Tibial nerve (tissue), 4 donors: ENCODE data around the gene CDH6. TPM values are rescaled to one million over a fixed set of nuclear protein-coding genes. Genes with fewer than 3 reads are reported as not detected.
A peak's percentile ranks its signal among the peaks of the same experiment; 100 is the strongest.

Experiments
- DNase-seq, 2 donors: peaks; one replicate each; pipeline ENCODE4 v3.0.0-alpha.2; 2019; ENCODE audit warnings: low spot score in 2 of 2
- H3K27ac ChIP-seq, 4 donors: fragments of 200-600 bp; sonication (generic) in 3 of 4; one replicate each; pipeline ENCODE4 v1.5.1; 2017 to 2019; ENCODE audit warnings: mild to moderate bottlenecking in 1 of 4
- H3K27me3 ChIP-seq, 2 donors: fragments of 200-600 bp; sonication (generic) in 1 of 2; one replicate each; pipeline versions ENCODE4 v1.5.1 to v1.6.0; 2017 to 2019
- H3K36me3 ChIP-seq, 3 donors: fragments of 200-600 bp; sonication (generic); one replicate each; pipeline ENCODE4 v1.5.1; 2018 to 2019
- H3K4me1 ChIP-seq, 4 donors: fragments of 200-600 bp; sonication (generic) in 3 of 4; one replicate each; pipeline ENCODE4 v1.5.1; 2017 to 2019
- H3K4me3 ChIP-seq, 4 donors: fragments of 200-600 bp; sonication (generic) in 3 of 4; one replicate each; pipeline ENCODE4 v1.5.1; 2017 to 2019; ENCODE audit warnings: mild to moderate bottlenecking in 1 of 4, moderate library complexity in 1 of 4
- H3K9me3 ChIP-seq, 4 donors: fragments of 200-600 bp; sonication (generic) in 3 of 4; one replicate each; pipeline ENCODE4 v1.5.1; 2017 to 2019
- CTCF ChIP-seq, 5 experiments: fragments of 200-600 bp in 3 of 5; fragments of 450-650 bp in 2 of 5; sonication (generic) in 3 of 5; IDR thresholded peaks; one replicate each; pipeline ENCODE4 v1.5.1; 2016 to 2019; ENCODE audit warnings: antibody characterized with exemption in 5 of 5, mild to moderate bottlenecking in 3 of 5, moderate library complexity in 2 of 5
- EP300 ChIP-seq, 2 donors: sonication (generic); formaldehyde crosslinking; IDR thresholded peaks; one replicate each; pipeline ENCODE4 v1.6.1; 2017; ENCODE audit warnings: antibody characterized with exemption in 2 of 2, mild to moderate bottlenecking in 1 of 2
- POLR2A ChIP-seq, 2 donors: fragments of 450-650 bp; IDR thresholded peaks; one replicate each; pipeline ENCODE4 v1.6.1; 2017; ENCODE audit warnings: antibody characterized with exemption in 2 of 2, mild to moderate bottlenecking in 2 of 2, moderate library complexity in 2 of 2
- WGBS, 2 donors: methylation state at CpG; one replicate each; pipeline ENCODE4 v1.1.5; 2018; 5-methylcytosine and 5-hydroxymethylcytosine counted together
- total RNA-seq, 4 donors: library from RNA; depleted of rRNA; stranded (reverse); fragments of >200 nt; gene quantifications; one replicate each; pipeline ENCODE4 v1.1.0, GENCODE V29; 2016

Gene CDH6
- total RNA-seq, 4 donors from 2014 or later = 10.8 to 23.9 (median 17.5) TPM

GRCh38 chr5:31209334-31209733 lies 15.8 kb downstream of the CDH6 start:
- DNase-seq = no peak

GRCh38 chr5:31211098-31211497 lies 17.6 kb downstream of the CDH6 start:
- Histone ChIP-seq H3K27ac (peak overlapping the region in 1 of 4 donors; percentile 69), H3K4me3 (no peak overlapping the region), H3K36me3 (no peaks in the 10 kb centered on the region), H3K27me3 (no peaks in the 10 kb centered on the region), H3K4me1 (peaks cover 0 to 23% (median 4%) of the 10 kb centered on the region in 4 donors), H3K9me3 (no peaks in the 10 kb centered on the region)
- DNase-seq = no peak
- TF ChIP-seq CTCF (IDR thresholded peaks at IDR 0.05) (no peak), EP300 (IDR thresholded peaks at IDR 0.05) (no peak), POLR2A (IDR thresholded peaks at IDR 0.05) (no peak)

More at GRCh38 chr5:31209334-31209733, 15.8 kb downstream of the CDH6 start:
- Histone ChIP-seq H3K4me1 (peaks cover 0 to 23% (median 1%) of the 10 kb centered on the region in 4 donors), H3K27me3 (no peaks in the 10 kb centered on the region), H3K27ac (peak overlapping the region in 1 of 4 donors; percentile 33), H3K9me3 (no peaks in the 10 kb centered on the region), H3K4me3 (no peak overlapping the region), H3K36me3 (no peaks in the 10 kb centered on the region)
- WGBS, 2 donors = 25 to 30% methylated on average over 3 of the region's 3 CpGs
- TF ChIP-seq CTCF (IDR thresholded peaks at IDR 0.05) (no peak), POLR2A (IDR thresholded peaks at IDR 0.05) (no peak)

GRCh38 chr5:31213257-31213656 lies 19.8 kb downstream of the CDH6 start:
- H3K27ac ChIP-seq = peak overlapping the region in 3 of 4 donors; percentile 15 to 80 (median 53)
- WGBS, 2 donors = 38 to 54% methylated on average over 4 of the region's 4 CpGs
- H3K27me3 ChIP-seq = no peaks in the 10 kb centered on the region
- TF ChIP-seq CTCF (IDR thresholded peaks at IDR 0.05) (no peak), POLR2A (IDR thresholded peaks at IDR 0.05) (no peak), EP300 (IDR thresholded peaks at IDR 0.05) (no peak)
- no peaks in the 10 kb centered on the region for H3K9me3 ChIP-seq
- H3K4me1 ChIP-seq = peaks cover 0 to 17% (median 4%) of the 10 kb centered on the region in 4 donors
- no peak for DNase-seq
- H3K4me3 ChIP-seq = peak overlapping the region in 1 of 4 donors; percentile 16
- H3K36me3 ChIP-seq = no peaks in the 10 kb centered on the region

- 18 to 21% methylated on average over 6 of the region's 6 CpGs for WGBS, 2 donors
- peaks cover 0 to 17% (median 4%) of the 10 kb centered on the region in 4 donors for H3K4me1 ChIP-seq
These were observed 20.2 kb downstream of the CDH6 start for GRCh38 chr5:31213705-31214121.

GRCh38 chr5:31214229-31214628 lies 20.7 kb downstream of the CDH6 start:
- no peak overlapping the region for H3K4me3 ChIP-seq
- H3K36me3 ChIP-seq = no peaks in the 10 kb centered on the region
- H3K27me3 ChIP-seq = no peaks in the 10 kb centered on the region
- peaks cover 0 to 17% (median 4%) of the 10 kb centered on the region in 4 donors for H3K4me1 ChIP-seq
- peak overlapping the region in 2 of 4 donors; percentile 53 to 80 for H3K27ac ChIP-seq
- H3K9me3 ChIP-seq = no peaks in the 10 kb centered on the region
- WGBS, 2 donors = 25 to 33% methylated on average over 3 of the region's 3 CpGs
- no peak for DNase-seq
- TF ChIP-seq POLR2A (IDR thresholded peaks at IDR 0.05) (no peak), EP300 (IDR thresholded peaks at IDR 0.05) (no peak), CTCF (IDR thresholded peaks at IDR 0.05) (no peak)

More at GRCh38 chr5:31213705-31214121, 20.2 kb downstream of the CDH6 start:
- no peaks in the 10 kb centered on the region for H3K27me3 ChIP-seq
- DNase-seq = no peak
- TF ChIP-seq EP300 (IDR thresholded peaks at IDR 0.05) = no peak
- no peak for TF ChIP-seq CTCF (IDR thresholded peaks at IDR 0.05)
- TF ChIP-seq POLR2A (IDR thresholded peaks at IDR 0.05) = no peak
- peak overlapping the region in 2 of 4 donors; percentile 6 to 16 for H3K4me3 ChIP-seq
- no peaks in the 10 kb centered on the region for H3K36me3 ChIP-seq
- H3K9me3 ChIP-seq = no peaks in the 10 kb centered on the region
- H3K27ac ChIP-seq = peak overlapping the region in 3 of 4 donors; percentile 15 to 80 (median 53)
